Lower leg skin (tissue), 3 donors: ENCODE results near the gene TTC34.
"Not testable (repeated sequence)": the region's sequence is repeated elsewhere in the genome, so short reads cannot be mapped to it uniquely, and the experiment has no call there.

Experiments
- POLR2A ChIP-seq, 2 donors: fragments of 450-650 bp; IDR thresholded peaks; one replicate each; pipeline ENCODE4 v1.6.1; 2016 to 2017; ENCODE audit warnings: antibody characterized with exemption in 2 of 2, mild to moderate bottlenecking in 1 of 2, moderate library complexity in 1 of 2
- TF ChIP-seq, protein P1 (sequence below), 3 donors: fragments of 450-650 bp; IDR thresholded peaks; one replicate each; pipeline ENCODE4 v1.5.1; 2016; ENCODE audit warnings: antibody characterized with exemption in 3 of 3, mild to moderate bottlenecking in 3 of 3, moderate library complexity in 2 of 3

DNA sequence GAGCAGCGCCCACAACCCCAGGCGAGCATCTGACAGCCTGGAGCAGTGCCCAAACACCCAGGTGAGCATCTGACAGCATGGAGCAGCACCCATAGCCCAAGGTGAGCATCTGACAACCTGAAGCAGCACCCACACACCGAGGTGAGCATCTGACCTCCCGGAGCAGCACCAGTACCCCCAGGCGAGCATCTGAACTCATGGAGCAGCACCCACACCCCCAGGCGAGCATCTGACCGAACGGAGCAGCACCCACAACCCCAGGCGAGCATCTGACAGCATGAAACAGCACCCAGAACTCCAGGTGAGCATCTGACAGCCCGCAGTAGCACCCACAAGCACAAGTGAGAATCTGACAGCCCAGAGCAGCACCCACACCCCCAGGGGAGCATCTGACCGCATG, 129.8 kb downstream of the TTC34 start:
- TF ChIP-seq, protein P1, sequence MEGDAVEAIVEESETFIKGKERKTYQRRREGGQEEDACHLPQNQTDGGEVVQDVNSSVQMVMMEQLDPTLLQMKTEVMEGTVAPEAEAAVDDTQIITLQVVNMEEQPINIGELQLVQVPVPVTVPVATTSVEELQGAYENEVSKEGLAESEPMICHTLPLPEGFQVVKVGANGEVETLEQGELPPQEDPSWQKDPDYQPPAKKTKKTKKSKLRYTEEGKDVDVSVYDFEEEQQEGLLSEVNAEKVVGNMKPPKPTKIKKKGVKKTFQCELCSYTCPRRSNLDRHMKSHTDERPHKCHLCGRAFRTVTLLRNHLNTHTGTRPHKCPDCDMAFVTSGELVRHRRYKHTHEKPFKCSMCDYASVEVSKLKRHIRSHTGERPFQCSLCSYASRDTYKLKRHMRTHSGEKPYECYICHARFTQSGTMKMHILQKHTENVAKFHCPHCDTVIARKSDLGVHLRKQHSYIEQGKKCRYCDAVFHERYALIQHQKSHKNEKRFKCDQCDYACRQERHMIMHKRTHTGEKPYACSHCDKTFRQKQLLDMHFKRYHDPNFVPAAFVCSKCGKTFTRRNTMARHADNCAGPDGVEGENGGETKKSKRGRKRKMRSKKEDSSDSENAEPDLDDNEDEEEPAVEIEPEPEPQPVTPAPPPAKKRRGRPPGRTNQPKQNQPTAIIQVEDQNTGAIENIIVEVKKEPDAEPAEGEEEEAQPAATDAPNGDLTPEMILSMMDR (IDR thresholded peaks at IDR 0.05), result not testable (repeated sequence)
- not testable (repeated sequence) for TF ChIP-seq POLR2A (IDR thresholded peaks at IDR 0.05)
